ENCODE data around the gene OR9G1. TPM values are rescaled to one million over a fixed set of nuclear protein-coding genes. Genes with fewer than 3 reads are reported as not detected.

Gene OR9G1
- polyA plus RNA-seq, 1 of the 3 experiments (the other 2 are of a cell fraction), result not detected

DNA sequence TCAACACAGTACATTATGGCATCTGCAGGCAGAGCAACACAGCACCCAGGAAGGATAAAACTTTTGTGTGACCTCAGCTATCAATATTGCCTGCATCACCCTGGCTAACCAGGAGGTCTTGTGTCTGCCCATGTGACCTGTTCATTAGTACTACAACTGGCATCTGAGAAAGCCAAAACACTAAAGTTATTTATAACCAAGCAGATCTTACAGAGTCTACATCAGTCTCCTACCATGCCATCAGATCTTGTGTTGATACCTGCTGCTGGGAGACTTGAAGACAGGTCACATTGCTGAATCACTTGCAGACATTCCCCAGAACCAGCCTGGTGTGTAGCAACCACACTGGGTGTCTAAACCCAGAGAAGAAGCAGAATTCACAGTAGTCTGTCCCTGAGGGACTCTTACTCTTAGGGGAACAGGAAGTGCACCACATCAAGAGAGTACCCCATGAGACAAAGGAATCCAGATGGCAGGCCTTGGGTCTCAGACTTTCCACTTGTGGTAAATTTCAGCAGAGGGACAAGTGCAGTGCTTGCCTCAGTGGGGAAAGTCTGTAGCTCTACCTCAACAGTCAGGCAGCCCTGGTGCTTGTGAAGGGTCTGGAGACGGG is 7.0 kb downstream of the OR9G1 start (continued):
- no peak for TF ChIP-seq RXRA (IDR thresholded peaks at IDR 0.05; ENCODE audit: borderline replicate concordance, low read depth)

DNA sequence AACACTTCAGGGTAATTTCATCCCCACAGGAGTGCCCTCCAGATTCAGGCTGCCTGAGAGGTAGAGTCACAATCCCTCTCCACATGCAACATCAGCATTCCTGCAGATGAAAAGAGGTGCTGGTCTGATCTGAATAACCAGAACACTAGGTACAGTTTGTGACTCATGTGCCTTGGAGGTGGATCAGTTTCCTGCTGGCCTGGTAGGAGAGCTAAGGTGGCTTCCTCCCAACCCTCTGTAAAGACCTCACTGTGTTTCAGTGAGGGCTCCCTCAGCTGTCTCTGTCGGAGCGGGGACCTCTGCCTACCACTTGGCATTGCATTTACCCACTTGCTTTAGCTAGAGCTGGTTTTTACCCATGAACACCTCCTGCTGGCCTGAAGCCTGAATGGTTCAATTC is 7.6 kb downstream of the OR9G1 start:
- Histone ChIP-seq H3K79me2 (ENCODE audit: insufficient read depth) (no peaks in the 10 kb centered on the region), H2AFZ (ENCODE audit: low read depth) (no peak overlapping the region), H3K9ac (no peak overlapping the region), H3F3A (replicated peaks; ENCODE audit: insufficient read depth) (no peaks in the 10 kb centered on the region), H3K9me3 (no peaks in the 10 kb centered on the region), H3K36me3 (replicated peaks in 1 of 2; ENCODE audit: control insufficient read depth in 1 of 2, insufficient read depth in 2 of 2, low read length in 1 of 2) (no peaks in the 10 kb centered on the region), H4K20me1 (ENCODE audit: insufficient read depth) (no peaks in the 10 kb centered on the region), H3K4me3 (ENCODE audit: low read depth in 2 of 2, low read length in 1 of 2) (no peak overlapping the region), H3K4me1 (ENCODE audit: control insufficient read depth in 1 of 2, insufficient read depth in 2 of 2, low read depth in 1 of 2, low read length in 1 of 2) (no peaks in the 10 kb centered on the region), H3K27ac (ENCODE audit: low read depth in 2 of 2, low read length in 1 of 2) (no peak overlapping the region), H3K27me3 (ENCODE audit: insufficient read depth) (no peaks in the 10 kb centered on the region), H3K4me2 (no peak overlapping the region), H3K9me2 (no peaks in the 10 kb centered on the region)
- POLR2A ChIA-PET, result no interaction called here
- no peak for DNase-seq
- CTCF ChIA-PET, result no interaction called here
- 0% methylated on average over 2 of the region's 2 CpGs for WGBS (ENCODE audit: low lambda C conversion rate)
- no peak for TF ChIP-seq JUND (IDR thresholded peaks at IDR 0.05)
- no peak for TF ChIP-seq TAF1 (IDR thresholded peaks at IDR 0.05; ENCODE audit: borderline replicate concordance, low read depth, low read length)

DNA sequence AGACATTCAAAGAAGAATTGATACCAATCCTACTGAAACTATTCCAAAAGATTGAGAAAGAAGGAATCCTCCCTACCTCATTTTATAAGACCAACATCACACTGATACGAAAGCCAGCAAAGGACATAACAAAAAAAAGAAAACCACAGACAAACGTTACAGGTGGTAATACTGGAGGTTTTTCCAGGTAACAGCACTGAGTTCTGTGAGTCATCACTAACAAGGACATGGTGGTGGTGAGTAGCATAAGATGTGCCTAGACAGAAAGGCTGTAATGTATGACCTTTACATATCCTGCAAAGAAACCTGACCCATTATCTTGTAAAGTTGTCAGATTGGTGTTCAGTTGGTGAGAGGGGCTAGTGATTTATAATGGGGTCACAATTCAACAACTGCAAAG is 15.3 kb downstream of the OR9G1 start:
- Histone ChIP-seq H2AFZ (ENCODE audit: low read depth) (no peak overlapping the region), H3K27me3 (ENCODE audit: insufficient read depth) (no peaks in the 10 kb centered on the region), H4K20me1 (ENCODE audit: insufficient read depth) (no peaks in the 10 kb centered on the region), H3K36me3 (replicated peaks in 1 of 2; ENCODE audit: control insufficient read depth in 1 of 2, insufficient read depth in 2 of 2, low read length in 1 of 2) (no peaks in the 10 kb centered on the region), H3K4me2 (no peak overlapping the region), H3K4me1 (ENCODE audit: control insufficient read depth in 1 of 2, insufficient read depth in 2 of 2, low read depth in 1 of 2, low read length in 1 of 2) (no peaks in the 10 kb centered on the region), H3F3A (replicated peaks; ENCODE audit: insufficient read depth) (no peaks in the 10 kb centered on the region), H3K27ac (ENCODE audit: low read depth in 2 of 2, low read length in 1 of 2) (no peak overlapping the region), H3K9ac (no peak overlapping the region), H3K9me3 (no peaks in the 10 kb centered on the region), H3K4me3 (ENCODE audit: low read depth in 2 of 2, low read length in 1 of 2) (no peak overlapping the region), H3K79me2 (ENCODE audit: insufficient read depth) (no peaks in the 10 kb centered on the region), H3K9me2 (no peaks in the 10 kb centered on the region)
- POLR2A ChIA-PET, result no interaction called here
- WGBS (ENCODE audit: low lambda C conversion rate), result 3% methylated on average over 2 of the region's 2 CpGs
- CTCF ChIA-PET, result interaction anchor here (0.6 kb wide), 1 partner anchor 26 kb away, joined by 3 read pairs; no protein-coding TSS in a partner anchor
- DNase-seq, result no peak
- TF ChIP-seq CHD2 (IDR thresholded peaks at IDR 0.05; ENCODE audit: low read length, partially characterized antibody) (no peak), RCOR1 (IDR thresholded peaks at IDR 0.05; ENCODE audit: low read length) (no peak), NFIC (IDR thresholded peaks at IDR 0.05; ENCODE audit: borderline replicate concordance) (no peak), GATA2 (CRISPR knock-in tag; IDR thresholded peaks at IDR 0.05) (no peak), MEF2A (IDR thresholded peaks at IDR 0.05; ENCODE audit: borderline replicate concordance, low read depth) (no peak)
- TF ChIP-seq, protein P1, sequence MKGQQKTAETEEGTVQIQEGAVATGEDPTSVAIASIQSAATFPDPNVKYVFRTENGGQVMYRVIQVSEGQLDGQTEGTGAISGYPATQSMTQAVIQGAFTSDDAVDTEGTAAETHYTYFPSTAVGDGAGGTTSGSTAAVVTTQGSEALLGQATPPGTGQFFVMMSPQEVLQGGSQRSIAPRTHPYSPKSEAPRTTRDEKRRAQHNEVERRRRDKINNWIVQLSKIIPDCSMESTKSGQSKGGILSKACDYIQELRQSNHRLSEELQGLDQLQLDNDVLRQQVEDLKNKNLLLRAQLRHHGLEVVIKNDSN (IDR thresholded peaks at IDR 0.05; ENCODE audit: borderline replicate concordance, low read depth), result no peak

DNA sequence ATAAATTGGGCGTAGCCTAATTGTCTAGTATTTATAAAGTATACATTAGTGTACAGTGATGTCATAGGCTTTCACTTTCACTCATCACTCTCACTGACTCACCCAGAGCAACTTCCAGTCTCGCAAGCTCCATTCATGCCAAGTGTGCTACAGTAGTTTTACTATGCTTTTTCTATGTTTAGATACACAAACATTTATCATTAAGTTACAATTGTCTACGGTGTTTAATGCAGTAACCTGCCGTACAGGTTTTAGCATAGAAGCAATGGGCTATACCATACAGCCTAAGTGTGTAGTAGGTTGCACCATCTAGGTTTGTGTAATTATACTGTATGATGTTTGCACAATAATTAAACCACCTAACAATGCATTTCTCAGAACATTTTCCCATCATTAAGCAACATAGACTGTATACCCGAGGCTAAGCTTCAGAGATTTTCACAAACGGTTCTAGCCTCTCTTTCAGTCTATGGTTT is 17.5 kb downstream of the OR9G1 start:
- no peaks in the 10 kb centered on the region for H3K79me2 ChIP-seq (ENCODE audit: insufficient read depth)
- no peak overlapping the region for H3K27ac ChIP-seq (ENCODE audit: low read depth in 2 of 2, low read length in 1 of 2)
- no peaks in the 10 kb centered on the region for H3K9me2 ChIP-seq
- ChIA-PET CTCF (no interaction called here), POLR2A (no interaction called here)
- under 1% methylated on average over 6 of the region's 6 CpGs for WGBS (ENCODE audit: low lambda C conversion rate)
- H3K27me3 ChIP-seq (ENCODE audit: insufficient read depth), result no peaks in the 10 kb centered on the region
- no peaks in the 10 kb centered on the region for H4K20me1 ChIP-seq (ENCODE audit: insufficient read depth)
- no peak overlapping the region for H3K9ac ChIP-seq
- H2AFZ ChIP-seq (ENCODE audit: low read depth), result no peak overlapping the region
- H3K36me3 ChIP-seq (replicated peaks in 1 of 2; ENCODE audit: control insufficient read depth in 1 of 2, insufficient read depth in 2 of 2, low read length in 1 of 2), result no peaks in the 10 kb centered on the region
- no peaks in the 10 kb centered on the region for H3K9me3 ChIP-seq
- no peaks in the 10 kb centered on the region for H3F3A ChIP-seq (replicated peaks; ENCODE audit: insufficient read depth)
- no peaks in the 10 kb centered on the region for H3K4me1 ChIP-seq (ENCODE audit: control insufficient read depth in 1 of 2, insufficient read depth in 2 of 2, low read depth in 1 of 2, low read length in 1 of 2)
- H3K4me3 ChIP-seq (ENCODE audit: low read depth in 2 of 2, low read length in 1 of 2), result no peak overlapping the region
- DNase-seq, result no peak
- no peak overlapping the region for H3K4me2 ChIP-seq
- no peak for TF ChIP-seq NRF1 (IDR thresholded peaks at IDR 0.05; ENCODE audit: low read depth, low read length)
- TF ChIP-seq FOSL2 (IDR thresholded peaks at IDR 0.05; ENCODE audit: borderline replicate concordance, low read depth), result no peak
- TF ChIP-seq RCOR1 (IDR thresholded peaks at IDR 0.05; ENCODE audit: low read length), result no peak
- TF ChIP-seq, protein P2, sequence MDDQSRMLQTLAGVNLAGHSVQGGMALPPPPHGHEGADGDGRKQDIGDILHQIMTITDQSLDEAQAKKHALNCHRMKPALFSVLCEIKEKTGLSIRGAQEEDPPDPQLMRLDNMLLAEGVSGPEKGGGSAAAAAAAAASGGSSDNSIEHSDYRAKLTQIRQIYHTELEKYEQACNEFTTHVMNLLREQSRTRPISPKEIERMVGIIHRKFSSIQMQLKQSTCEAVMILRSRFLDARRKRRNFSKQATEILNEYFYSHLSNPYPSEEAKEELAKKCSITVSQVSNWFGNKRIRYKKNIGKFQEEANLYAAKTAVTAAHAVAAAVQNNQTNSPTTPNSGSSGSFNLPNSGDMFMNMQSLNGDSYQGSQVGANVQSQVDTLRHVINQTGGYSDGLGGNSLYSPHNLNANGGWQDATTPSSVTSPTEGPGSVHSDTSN (IDR thresholded peaks at IDR 0.05), result no peak
- TF ChIP-seq, protein P1 (IDR thresholded peaks at IDR 0.05; ENCODE audit: borderline replicate concordance, low read depth), result no peak
- TF ChIP-seq SMC3 (IDR thresholded peaks at IDR 0.05; ENCODE audit: low read depth, low read length), result no peak
- TF ChIP-seq ELF1 (IDR thresholded peaks at IDR 0.05), result no peak
- TF ChIP-seq EZH2phosphoT487 (IDR thresholded peaks at IDR 0.05; ENCODE audit: borderline replicate concordance, low read depth), result no peak
- TF ChIP-seq, protein P3, sequence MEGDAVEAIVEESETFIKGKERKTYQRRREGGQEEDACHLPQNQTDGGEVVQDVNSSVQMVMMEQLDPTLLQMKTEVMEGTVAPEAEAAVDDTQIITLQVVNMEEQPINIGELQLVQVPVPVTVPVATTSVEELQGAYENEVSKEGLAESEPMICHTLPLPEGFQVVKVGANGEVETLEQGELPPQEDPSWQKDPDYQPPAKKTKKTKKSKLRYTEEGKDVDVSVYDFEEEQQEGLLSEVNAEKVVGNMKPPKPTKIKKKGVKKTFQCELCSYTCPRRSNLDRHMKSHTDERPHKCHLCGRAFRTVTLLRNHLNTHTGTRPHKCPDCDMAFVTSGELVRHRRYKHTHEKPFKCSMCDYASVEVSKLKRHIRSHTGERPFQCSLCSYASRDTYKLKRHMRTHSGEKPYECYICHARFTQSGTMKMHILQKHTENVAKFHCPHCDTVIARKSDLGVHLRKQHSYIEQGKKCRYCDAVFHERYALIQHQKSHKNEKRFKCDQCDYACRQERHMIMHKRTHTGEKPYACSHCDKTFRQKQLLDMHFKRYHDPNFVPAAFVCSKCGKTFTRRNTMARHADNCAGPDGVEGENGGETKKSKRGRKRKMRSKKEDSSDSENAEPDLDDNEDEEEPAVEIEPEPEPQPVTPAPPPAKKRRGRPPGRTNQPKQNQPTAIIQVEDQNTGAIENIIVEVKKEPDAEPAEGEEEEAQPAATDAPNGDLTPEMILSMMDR (IDR thresholded peaks at IDR 0.05), result no peak
- no peak for TF ChIP-seq CHD2 (IDR thresholded peaks at IDR 0.05; ENCODE audit: low read length, partially characterized antibody)
- no peak for TF ChIP-seq YY1 (IDR thresholded peaks at IDR 0.05; ENCODE audit: low read depth)
